NCI-H2196 (cell line): Measurements from ENCODE around the gene ERCC8.
A peak's percentile ranks its signal among the peaks of the same experiment; 100 is the strongest.
"Not testable (repeated sequence)": the region's sequence is repeated elsewhere in the genome, so short reads cannot be mapped to it uniquely, and the experiment has no call there.

ENCODE experiments used
- DNase-seq: peaks from one replicate; lab custom pipeline; 2025; ENCODE audit not compliant: unreplicated experiment; lab: John Stamatoyannopoulos, UW

The ERCC8 gene

DNA sequence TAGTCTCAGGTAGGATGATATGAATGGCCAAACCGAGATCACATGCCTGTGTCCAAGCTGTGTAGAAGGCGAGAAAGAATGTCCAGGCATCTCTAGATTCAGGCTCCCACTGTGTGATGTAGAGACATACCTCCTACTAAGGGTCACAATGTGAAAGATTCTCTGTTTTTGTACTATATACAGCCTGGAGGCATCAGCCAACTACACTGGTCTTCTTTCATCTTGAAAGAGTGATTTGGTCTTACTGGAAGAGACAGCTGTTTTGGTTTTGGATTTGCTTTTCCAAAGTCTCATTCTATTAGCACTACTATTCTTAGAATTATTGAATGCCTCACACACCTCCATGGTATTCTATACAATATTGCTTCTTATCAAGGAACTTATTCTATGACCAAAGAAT is 26.4 kb downstream of the ERCC8 start:
- no peak for DNase-seq

DNA sequence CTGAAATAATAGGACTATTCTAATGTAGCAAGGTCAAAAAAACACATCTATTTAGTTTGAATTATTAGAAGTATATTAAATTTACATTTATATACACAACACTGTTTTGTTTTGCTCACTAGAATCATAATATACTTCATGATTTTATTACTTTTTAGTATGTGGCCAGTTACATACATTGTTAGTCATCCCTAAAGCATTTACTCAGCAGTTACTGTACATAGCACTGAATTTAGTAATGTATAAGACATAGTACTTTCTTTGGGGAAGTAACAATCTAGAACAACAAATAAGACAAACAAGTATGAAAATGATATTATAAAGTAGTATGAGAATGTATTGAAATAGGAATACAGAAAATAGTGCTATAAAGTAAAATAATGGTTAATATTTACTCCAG is 28.2 kb downstream of the ERCC8 start:
- DNase-seq = no peak

DNA sequence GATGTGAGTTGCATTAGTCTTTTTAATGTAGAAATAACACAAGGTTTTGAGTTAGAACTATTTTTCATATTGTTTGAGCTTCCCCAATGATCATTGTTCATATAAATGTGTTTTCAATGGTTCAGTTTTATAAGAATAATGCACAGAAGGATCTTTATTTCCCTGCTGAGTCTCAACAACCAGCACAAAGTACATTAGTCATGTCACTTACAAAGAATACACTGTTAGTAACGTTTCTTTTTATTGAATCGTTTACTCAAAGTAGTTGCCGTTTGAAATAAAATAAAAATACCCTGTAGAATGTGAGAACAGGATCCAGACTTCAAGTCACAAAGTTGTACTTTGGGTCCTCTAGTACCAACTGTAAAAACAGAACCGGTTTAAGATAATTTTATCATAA is 41.5 kb downstream of the ERCC8 start:
- no peak for DNase-seq

DNA sequence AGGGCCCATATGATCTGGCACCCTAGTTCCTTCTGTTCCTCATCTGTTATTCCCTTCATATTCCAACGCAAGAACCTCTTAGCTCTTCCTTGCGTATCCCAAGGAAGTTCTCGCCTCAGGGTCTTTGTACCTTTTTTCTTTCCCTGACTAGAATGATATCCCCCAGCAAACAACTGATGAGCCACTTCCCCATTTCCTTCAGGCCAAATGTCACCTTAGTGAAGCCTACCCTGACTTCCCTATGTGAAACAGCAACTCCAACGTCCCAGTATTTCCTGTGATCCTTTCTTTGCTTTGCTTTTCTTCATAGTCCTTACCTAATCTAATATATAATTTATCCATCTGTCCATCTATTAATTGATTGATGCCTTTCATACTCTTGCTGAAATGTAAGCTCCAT is 47.9 kb downstream of the ERCC8 start:
- DNase-seq = no peak

DNA sequence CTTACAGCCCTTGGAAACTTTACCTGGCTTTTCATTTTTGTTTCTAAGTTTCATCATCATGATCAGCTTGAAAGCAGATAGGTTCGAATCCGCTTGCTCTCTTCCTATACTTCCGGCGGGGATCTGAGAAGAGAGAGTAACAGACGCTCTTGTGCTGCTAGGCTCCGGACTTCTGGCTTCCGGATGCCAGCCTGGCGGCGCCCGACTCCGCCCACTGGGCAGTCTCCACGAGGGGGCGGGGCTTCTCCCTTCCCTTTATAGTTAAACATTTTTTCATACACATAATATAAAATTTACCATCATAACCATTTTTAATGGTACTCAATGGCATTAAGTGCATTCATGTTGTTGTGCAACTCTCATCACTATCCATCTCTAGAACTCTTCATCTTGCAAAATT is 51.3 kb downstream of the ERCC8 start:
- no peak for DNase-seq

DNA sequence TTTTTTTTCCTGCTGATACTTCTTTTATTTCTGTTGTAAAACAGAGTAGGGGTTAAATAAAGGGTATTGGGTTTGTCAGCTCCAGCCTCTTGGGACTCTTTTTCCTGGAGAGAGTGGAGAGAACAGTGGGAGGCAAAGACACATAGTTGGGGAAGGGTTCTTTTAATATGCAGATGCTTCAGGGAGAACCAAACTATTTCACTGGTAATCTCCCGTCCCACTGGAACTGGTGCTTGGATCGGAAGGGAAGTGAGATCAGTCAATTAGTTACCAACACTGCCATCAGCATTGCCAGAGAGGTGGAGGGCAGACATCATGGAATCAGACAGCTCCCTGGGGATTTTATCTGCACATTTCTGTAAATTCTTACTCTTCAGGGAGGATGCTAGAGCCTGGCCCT is 53.2 kb downstream of the ERCC8 start:
- no peak for DNase-seq

DNA sequence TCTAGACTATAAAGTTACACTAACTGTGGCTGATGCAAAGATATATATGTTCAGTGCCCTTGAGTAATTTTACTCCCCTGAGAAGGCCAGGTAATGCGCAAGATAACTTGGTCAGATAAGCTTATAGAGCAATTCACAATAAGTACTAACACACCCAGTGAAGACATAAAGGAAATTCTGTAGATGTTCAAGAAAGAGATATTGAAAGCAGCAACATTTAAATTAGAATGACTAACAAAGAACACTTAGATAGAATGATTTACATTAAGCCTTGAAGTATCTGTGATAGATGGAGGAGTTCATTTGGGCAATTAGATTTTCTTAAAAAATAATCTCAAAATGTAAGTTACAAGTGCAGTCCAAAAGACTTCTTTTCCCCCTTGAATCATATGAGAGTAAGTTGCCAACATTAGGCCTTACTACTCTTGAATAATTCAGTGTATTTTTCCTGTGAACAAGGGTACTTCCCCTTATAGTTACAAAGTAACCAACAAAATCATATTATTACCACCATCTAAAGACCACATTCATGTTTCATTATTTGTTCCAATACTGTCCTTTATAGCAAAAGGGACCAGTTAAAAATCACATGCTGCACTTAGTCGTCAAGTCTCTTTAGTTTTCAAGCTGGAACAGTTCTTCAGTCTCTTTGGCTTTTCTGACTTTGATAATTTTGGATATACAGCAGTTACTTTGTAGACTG is 56.4 kb downstream of the ERCC8 start:
- DNase-seq = no peak

DNA sequence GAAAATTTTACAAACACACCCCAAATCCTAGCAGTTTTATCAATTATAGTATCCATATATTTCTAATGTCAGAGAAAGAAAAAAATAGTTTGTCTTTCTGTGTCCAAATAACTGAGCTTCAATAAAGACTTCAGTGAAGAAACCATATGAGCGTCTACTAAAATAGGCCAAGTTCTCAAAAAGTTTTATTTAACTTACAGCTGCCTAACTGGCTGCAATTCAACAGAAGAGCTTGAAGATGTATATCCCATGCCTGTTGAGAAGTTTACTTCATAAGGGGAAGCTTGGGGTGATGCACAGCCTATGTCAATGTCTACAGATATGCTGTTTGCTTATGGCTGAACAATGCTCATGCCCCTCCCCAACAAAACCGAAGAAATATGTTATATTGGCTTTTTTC is 57.1 kb downstream of the ERCC8 start:
- no peak for DNase-seq

DNA sequence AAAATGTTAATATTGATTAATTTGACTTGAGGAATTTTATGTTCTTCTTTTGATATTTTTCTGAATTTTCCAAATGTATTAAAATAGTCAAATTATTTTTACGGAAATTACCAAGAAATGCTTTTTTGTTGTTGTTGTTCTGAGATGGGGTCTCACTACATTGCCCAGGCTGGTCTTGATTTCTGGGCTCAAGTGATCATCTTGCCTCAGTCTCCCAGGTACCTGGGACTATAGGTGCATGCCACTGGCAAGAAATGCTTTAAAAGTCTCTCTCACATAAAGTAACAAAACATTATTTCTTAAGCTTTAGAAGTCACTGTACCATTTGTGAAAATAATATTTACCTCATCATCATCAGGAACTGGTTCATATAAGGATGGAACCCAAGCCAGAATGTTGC is 57.8 kb downstream of the ERCC8 start:
- DNase-seq = no peak

DNA sequence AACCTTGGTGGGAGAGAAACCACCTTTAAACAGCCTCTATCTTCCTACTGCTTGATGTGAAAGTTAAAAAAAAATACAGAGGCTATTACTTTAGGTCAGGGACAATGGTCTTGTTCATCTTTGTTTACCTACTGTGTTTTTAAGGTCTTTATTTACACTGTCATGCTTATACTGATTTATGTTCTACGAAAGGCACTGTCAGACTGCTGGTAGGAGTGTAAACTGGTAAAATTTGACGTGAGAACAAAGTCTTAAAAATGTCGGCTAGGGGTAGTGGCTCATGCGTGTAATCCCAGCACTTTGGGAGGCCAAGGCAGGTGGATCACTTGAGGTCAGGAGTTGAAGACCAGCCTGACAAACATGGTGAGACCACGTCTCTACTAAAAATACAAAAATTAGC is 58.7 kb downstream of the ERCC8 start:
- DNase-seq = no peak

DNA sequence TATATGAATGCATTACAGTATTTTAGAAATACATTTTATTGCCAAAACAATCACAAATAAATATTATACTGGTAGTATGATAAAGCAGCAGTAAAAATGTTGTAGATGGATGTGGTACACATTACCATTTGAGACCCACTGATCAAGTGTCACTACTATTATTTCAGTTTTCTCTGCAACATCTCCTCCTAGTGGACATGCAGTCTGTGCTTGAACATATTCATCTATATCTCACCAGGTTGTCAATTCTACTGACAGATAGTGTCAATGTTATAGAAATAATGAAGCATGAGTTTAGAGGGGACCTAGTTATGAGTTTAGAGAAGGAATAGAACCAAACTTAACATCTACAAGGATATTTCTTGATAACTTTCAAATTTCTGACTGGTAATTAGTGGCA is 61.6 kb downstream of the ERCC8 start:
- DNase-seq = no peak

DNA sequence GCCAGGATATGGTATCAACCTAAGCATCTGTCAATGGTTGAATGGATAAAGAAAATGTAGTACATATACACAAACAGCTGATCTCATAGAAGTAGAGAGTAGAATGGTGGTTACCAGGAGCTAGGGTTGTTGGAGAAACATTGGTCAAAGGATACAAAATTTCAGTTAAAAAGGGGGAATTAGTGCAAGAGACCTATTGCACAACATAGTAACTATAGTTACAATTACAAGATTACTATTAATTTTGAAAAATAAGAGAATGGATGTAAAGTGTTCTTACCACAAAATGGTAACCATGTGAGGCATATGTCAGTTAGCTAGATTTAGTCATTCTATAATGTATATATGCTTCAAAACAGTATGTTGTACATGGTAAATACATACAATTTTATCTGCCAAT is 72.0 kb downstream of the ERCC8 start:
- no peak for DNase-seq

DNA sequence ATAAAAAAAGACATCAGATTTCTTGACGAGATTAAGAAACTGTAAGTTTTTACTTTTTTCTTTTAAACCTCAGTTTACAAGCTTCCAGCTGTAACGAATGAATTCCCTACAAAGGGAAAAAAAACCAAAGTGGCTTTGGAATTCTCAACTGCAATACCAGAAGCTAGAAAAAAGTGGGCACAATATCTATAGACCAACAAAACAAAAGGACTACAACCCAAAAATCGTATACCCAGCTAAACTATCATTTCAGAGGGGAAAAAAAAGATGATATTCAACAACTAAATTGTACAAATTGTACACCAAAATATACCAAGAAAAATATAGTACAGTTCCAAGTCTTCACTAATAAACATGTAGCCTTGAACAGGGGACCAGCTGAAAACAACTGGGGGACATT is 74.0 kb downstream of the ERCC8 start:
- no peak for DNase-seq

DNA sequence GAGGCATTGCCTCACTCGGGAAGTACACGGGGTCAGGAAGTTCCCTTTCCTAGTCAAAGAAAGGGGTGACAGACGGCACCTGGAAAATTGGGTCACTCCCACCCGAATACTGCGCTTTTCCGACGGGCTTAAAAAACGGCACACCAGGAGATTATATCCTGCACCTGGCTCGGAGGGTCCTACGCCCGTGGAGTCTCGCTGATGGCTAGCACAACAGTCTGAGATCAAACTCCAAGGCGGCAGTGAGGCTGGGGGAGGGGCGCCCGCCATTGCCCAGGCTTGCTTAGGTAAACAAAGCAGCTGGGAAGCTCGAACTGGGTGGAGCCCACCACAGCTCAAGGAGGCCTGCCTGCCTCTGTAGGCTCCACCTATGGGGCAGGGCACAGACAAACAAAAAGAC is 84.3 kb downstream of the ERCC8 start:
- not testable (repeated sequence) for DNase-seq

DNA sequence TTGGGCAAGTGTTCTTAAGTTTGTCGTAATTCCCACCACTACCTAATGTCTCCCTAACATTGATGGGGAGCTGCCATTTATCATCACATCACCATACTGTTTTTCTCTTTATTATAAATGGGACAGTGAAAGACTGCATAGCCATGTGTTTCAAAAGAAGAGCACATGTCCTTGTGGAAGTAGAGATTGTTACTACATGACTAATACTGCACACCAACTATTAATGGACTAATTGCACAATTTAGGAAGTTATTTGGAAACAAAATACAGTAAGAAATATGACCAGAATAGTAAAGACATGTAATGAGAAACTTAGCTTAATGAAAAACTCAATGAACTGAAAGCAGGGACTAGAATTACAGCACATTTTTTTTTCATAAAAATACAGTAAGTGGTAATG is 88.8 kb downstream of the ERCC8 start:
- no peak for DNase-seq

DNA sequence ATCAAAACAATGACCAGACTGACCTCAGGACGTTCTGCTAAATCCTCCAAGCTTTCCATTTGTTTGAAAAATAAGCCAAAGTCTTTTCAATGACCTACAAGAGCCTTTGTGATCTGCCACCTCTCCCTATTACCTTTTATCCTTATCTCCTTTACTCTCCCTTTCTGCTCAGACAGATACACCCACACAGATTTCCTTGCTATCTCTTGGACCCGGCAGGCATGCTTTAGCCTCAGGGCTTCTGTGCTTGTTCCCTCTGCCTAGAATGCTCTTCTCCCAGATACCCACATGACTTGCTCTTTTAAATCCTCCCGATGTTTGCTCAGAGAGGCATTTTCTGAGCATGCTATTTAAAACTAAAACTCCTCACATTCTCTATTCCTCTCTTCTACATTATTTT is 91.9 kb downstream of the ERCC8 start:
- DNase-seq = no peak

DNA sequence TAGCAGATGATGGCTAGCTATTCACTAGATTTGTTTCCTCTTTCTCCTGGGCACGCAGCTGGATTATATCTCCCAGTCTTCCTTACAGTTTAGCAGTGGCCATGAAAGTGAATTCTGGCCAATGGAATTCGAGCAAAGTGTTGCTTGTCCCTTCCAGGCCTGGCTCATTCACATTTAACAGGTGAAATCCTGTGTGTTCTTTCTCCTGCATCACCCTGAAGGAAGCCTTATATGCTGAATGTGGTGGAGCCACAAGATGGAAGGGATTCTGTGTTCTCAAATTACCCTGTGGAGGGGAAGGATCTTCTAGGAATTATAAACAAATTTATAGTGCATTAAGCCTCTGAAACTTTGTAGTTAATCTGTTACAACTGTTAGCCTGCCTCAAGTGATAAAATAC is 92.6 kb downstream of the ERCC8 start:
- no peak for DNase-seq

DNA sequence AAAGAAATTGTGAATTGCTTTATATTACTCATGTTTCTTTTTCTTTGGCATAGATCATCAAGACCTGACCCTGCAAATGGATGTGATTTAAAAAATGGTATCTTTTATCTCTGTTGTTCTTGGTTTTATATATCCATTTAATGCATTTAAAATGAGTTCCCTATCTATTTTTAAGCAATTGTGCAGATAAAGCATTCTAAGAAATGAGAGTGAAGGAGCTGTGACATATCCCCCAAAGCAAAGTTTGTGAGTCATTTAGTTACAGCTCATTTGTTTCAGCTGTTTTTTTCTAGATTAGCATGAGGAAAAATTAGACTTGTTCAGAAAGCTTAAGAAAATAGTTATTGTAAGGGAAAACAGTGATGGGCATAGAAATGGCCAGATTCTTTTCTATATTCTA is 93.2 kb downstream of the ERCC8 start:
- DNase-seq = no peak

DNA sequence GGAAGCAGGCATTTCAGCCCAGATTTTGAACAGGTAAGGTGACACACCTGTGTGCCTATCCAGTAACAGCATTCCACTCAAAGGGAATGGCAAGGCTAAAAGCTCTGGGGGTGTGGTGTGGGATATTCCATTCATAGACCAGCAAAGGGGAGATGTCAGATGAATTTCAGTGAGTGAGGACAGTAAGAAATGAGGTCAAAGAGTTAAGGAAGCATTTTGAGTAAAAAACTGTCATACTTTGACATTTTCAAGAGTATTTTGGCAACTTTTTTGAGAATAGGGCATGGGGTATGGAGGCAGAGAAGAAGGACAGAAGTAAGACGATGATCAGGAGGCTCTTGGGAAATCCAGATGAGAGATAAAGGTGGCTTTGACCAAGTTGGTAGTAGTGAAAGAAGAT is 98.6 kb downstream of the ERCC8 start:
- no peak for DNase-seq

DNA sequence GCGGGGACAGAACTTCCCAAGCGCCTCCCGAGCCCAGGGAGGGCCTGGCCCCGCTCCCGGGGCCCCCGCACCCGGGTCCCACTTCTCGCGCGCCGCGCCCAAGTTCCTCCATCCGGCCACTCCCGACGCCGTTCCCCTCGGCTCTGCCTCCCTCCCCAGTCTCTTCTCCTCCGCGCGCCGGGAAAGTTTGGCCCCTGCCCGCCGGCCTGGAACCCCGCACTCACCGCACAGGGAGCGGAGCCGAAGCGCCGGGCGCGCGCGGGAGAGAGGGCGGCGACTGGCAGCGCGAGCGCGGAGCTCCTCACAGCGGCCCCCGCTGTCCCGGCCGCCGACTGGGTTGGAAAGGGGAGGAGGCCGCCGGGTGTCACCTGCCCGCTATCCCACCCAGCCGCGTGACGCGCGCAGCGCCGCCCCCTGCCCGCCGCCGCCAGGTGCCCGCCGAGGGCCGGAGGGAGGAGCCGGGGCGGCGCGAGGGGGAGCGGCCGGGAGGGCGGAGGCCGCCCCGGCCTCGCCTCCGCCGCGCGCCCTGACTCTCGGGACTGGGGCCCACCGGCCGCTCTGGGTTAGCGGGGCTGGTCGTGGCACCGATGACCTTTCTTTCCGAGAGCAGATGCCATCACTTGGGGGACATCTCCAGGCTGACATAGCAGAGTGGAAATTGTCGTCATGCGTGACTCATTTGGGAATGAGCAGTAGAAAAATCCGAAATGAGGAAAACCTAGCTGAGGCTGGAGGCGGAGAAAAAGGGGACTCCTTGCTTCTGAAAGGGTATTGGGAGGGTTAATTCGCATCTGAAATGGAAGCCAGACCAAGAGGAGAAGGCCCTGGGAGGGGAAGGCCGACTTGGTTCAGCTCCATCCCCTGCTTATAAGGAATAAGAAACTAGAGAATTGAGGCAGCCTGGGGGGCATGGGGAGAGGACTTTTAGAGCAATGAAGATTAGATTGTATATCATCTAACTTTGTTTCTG is 100.6 kb downstream of the ERCC8 start, which contains the start of gene ELOVL7:
TSS of gene ELOVL7 (minus strand) at position 334 of the 970 bp plus-strand sequence. CDS start 56,872 bp downstream, outside the sequence.
- peak; percentile 75 for DNase-seq

DNA sequence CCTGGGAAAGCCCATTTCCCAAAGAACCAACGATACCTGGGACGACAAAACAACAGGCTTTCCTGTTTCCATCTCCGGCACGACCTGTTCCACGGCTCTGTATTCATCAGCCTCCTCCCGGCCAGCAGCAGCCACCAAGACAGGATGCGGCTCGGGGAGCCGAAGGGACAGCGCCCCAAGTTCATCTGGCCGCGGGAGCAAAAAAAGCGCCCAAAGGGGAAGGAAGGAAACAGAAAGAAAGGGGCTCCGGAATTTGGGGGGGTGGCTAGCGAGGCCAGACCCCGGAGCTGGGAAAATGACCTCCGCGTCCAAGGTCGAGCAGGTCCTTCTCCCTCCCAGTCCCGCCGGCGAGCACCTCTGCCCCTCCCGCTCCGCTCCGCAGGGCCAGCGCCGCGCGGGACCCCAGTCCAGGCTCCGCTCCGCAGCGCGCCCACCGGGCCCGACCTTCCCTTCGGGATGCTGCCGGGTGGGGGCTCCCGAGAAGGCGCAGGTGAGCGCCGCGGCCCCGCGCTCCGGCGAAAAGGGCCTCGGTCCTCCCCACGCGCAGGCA is 101.4 kb downstream of the ERCC8 start:
- DNase-seq = no peak

DNA sequence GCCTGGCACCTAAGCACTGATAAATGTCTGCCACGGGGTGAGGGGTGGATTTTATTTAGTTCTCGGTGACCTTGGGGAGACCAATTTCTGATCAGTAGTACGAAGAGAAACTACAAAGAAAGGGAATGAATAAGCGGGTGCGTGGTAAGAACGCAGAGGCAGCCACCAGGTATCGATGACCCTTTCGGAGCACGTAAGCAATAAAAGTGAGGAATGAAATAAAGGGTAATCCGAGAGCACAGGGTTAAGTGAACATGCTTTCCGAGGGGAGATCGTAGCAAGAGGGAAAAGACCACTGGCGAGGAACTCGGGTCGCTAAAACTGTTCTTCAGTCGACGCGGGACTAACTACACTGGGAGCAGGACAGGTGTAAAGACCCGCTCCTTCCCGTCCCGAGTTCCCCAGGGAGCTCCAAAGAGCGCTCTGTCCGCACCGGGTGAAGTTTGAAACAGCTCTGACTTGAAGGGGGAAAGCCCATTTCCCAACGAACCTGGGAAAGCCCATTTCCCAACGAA is 101.9 kb downstream of the ERCC8 start:
- peak; percentile 1 for DNase-seq
